HG03066 (cell line): ENCODE measurements around the gene CPXM1.
"Not testable (repeated sequence)": the region's sequence is repeated elsewhere in the genome, so short reads cannot be mapped to it uniquely, and the experiment has no call there.

Experiments
- ATAC-seq: cut with Tn5 transposase; IDR thresholded peaks from one replicate; pipeline ENCODE4 v1.9.1; 2021; ENCODE audit warnings: low read depth; ENCODE audit not compliant: unreplicated experiment

The CPXM1 gene

DNA sequence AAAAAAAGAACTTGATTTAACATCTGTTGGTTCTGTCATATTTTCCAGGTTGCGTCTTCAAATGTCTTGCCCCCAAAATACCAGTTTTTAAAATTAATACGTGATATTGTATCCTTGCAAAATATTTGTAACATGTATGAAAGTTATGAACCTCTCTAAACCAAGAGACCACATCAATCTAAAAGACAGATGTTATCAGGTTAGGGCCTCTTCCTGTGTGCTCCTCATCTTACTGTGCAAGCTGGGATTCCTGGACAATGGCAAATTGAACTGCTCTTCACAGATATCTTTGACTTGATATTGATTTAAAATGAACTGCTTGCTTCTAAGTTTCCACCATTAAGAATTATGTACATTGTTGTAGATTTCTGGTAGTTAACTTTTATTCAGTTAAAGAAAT, 25.3 kb upstream of the CPXM1 start:
- no peak for ATAC-seq

DNA sequence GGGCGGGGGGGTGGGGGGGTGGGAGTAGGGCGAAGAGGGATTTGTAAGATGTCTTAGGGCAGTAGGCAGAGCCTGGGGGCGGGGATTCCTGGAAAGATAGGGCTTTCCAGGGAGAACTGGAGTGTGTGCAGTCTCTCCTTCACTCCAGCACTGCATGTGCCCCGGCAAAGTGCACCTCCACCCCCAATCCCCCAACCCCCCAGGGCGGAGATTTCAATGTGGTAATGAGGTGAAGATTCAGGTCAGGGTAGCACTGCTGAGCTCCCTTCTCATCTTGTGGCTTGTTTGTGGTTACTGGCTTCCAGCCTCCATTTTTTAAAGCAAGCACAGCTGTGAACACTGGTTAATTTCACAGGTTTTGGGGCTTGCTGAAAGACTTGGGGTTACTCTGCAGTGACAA, 21.6 kb upstream of the CPXM1 start:
- no peak for ATAC-seq

DNA sequence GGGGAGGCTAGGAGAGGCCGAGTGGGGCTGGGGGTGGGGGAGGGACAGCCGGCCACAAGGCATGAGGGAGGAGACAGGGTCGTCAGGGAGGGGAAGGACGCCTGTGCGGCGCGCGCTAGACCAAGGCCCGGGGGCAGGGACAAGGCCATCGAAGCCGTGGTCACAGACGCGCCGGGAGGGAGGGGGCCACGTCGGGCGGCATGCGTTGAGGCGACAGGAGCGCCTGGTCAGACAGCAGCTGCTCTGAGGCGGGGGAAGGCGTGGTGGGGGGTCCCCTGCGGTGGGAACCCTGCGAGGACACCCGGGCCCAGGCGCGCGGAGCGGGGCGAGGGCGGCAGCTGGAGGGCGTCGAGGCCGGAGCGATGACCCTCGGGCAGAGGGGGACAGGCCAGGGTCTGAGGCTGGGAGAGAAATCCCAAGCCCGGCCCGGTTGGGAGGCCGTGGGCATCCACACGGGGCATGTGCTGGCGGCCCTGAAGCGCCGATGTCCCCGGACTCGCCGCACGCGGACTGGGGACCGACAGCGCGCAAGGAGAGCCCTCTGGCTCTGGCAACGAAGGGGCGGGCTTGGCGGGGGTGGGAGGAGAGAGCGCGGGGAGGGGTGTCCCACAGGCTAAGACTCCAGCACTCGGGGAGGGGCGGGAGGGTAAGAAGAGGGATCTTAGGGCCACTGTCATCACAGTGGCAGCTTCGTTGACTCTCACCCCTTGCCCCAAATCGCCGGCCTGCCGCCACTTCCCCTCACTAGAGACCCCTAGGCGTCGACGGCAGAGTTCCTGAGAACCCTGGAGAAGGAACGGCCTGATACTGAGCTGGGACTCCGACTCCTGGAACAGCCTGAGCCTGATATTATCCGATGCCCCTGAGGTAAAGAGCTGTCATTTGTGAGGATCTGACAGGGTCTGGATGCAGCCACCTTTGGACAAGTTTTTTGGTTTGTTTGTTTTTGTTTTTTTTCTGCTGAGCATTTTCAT, 20.8 kb upstream of the CPXM1 start:
- ATAC-seq, result no peak

DNA sequence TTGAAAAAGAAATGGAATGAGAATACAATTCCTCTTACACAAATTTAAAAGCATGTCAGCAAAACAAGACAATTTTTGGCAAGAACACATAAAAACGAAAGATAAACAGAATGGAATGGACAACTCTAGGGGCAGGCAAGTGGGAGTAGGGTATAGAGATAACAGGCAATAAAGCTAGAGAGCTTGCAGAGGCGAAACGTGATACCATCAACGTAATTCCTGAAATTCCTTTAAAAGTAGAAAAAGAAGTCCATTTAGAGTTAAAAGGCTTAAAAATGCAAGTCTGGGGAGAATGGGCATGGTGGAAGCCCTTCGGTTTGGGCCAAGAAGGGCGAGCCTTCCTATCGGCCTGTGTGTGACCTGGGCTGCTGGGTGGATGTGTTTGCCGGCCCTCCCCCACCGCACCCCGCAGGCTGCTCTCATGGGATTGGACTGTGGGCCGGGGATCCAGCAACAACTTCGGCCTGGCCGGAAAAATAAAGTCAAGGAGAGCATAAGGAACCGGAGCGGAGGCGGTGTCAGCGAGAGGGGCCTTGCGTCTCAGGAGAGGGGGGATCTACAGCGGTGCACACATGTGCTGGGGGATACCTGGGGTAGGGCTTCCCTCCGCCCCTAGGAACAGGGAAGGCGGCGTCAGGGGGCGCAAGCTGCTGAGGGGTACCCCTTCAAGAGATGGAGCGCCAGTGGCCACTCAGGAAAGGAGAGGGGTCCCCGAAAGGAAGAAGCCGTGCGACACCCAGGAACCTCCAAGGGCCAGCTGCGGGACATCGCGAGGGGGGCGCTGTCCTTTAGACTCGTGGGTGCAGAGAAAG, 19.9 kb upstream of the CPXM1 start:
- ATAC-seq, result no peak

DNA sequence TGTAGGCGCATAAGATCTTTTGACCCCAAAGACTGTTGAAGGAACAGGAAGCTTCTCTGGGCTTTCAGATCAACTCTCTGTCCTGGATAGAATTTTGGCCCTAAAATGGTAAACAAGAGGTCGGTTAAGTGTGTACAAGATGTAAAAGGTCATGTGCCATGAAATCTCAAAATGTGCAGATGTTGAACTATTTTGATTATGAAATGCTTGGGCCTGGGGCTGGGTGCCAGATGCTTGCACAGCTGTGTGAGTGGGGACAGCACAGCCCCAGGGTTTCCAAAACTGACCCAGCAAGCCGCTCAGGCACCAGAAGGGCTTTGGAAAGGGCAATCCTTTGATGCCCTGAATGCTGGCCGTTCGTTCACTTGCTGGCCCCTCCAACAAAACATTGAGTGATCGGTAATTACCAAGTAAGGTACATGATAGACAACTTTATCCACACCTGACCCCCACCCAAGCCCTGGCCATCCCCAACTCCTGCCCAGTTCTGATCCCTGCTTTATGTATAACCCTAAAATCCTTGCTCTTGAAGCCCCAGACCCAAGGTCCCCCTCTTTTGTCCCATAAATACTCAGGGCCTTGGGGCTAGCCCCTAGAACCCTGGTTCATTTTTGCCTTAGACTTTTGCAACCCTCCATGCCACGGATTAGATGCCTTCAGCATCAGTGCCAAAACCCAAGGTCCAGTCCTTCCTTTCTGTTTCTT, 17.6 kb upstream of the CPXM1 start:
- no peak for ATAC-seq

DNA sequence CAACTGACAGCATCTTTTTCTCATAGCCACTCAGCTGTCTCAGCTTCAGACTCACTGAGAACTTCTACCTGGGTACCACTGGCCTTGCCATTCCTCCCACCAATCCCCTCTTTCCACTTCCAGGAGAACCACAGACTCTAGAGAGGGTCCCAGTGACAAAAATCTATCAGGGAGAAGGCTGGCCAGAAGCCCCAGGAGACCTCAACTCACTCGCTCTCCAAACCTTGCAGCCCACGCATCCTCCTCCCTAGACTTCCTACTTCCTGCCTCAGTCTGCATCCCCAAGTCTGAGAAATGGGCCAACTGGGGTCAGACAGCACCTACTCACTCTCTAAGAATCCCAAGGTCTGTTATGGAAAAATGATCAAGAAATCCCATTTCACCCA, 16.9 kb upstream of the CPXM1 start:
- no peak for ATAC-seq

DNA sequence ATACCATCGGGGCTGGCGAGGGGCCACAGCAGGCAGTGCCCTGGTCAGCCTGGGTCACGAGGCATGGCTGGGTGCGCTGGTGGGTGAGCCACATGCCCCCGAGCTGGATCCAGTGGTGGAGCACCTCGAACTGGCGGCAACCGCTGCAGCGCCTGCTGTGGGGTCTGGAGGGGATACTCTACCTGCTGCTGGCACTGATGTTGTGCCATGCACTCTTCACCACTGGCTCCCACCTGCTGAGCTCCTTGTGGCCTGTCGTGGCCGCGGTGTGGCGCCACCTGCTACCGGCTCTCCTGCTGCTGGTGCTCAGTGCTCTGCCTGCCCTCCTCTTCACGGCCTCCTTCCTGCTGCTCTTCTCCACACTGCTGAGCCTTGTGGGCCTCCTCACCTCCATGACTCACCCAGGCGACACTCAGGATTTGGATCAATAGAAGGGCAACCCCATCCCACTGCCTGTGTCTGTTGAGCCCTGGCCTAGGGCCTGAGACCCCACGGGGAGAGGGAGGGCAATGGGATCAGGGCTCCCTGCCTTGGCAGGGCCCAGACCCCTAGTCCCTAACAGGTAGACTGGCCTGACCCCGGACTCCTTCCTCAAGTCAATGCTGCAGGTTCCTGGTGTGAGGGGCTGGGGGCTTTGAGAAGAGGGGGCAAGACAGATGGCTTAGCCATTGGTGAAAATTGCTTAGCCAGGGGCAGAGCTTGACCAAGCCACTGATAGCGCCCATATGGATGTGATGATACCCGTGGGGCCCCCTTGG, 16.3 kb upstream of the CPXM1 start:
- ATAC-seq, result no peak

DNA sequence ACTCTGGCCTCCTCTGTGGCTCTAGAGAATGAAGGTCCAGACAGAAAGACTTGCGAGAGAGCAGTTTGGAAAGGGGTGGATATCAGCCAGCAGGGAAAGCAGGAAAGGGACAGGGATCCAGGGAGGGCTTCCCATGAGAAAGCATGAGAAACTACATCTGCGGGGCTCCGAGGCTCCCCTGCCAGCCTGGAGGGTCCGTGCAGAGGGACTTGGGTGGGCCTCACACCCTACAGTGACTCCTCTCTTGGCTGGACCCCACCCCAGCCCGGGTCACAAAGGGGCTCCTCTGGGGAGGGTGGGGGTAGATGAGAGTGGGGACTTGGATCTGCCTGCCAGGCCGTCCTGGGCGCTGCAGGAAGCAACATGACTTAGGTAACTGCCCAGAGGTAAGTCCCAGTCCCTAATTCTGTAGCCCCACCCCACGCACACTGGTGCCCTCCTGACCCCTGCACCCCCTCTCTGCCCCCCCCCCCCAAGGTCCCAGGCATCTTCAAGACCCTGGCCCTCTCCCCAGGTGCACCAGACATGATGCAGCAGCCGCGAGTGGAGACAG, 15.7 kb upstream of the CPXM1 start, which contains the start of gene TMEM239:
TMEM239 (plus strand) TSS at position 335 of the 553 bp plus-strand sequence; CDS start at position 526, 191 bp downstream.
- ATAC-seq, result no peak

DNA sequence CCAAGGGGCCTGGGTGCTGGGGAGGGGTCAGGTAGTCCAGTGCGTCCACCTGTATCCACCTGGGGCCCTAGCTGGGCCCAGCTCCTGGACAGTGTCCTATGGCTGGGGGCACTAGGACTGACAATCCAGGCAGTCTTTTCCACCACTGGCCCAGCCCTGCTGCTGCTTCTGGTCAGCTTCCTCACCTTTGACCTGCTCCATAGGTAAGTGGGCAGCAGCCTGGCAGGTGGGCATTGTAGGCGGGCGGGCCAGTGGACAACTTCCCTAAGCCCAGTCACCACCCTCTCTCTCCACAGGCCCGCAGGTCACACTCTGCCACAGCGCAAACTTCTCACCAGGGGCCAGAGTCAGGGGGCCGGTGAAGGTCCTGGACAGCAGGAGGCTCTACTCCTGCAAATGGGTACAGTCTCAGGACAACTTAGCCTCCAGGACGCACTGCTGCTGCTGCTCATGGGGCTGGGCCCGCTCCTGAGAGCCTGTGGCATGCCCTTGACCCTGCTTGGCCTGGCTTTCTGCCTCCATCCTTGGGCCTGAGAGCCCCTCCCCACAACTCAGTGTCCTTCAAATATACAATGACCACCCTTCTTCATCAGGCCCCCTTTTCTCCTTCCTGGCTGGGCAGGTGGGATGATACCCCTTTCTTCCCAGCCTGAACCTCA, 14.9 kb upstream of the CPXM1 start:
- no peak for ATAC-seq

DNA sequence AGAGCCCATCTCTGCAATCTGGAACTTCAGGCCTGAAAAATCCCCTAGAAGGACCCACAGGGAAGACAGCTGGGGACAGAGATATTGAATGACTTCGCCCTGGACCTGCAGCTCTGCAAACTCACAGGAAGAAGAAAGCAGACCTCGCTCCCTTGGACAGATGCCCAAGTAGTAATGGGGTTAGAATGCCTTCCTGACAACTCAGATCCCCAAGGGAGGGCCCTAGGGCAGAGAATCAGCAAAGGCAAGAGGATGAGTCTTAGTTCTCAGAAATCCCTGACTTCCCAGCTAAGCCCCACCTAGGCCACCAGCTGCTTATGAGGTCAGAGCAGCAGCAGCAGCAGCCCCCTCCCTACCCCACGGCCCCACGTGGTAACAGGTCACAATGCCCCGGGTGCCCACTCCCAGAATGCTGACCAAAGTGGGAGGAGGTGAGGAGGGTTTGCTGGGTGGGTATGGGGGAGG, 14.2 kb upstream of the CPXM1 start, which contains the start of gene C20orf141:
C20orf141 (plus strand) TSS at position 401 of the 465 bp plus-strand sequence. CDS start 198 bp downstream, outside the sequence.
- ATAC-seq, result no peak

DNA sequence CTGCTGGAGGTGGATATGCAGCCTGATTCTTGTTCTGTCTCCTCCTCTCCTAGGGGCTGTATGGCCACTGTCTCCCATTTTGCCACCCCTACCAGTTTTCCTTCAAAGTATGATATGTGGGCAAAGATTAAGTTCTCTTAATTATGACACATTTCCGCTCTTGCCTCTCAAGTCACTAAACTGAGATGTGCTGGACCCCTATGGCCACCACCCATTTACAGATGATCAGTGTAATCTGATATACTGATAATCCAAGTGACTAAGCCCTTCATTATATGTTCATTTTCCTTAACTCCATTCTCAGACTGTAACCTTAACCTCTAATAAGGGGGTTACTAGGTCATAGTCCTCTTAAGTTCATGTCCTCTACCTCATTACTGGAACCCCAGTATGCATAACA, 13.6 kb upstream of the CPXM1 start:
- no peak for ATAC-seq

DNA sequence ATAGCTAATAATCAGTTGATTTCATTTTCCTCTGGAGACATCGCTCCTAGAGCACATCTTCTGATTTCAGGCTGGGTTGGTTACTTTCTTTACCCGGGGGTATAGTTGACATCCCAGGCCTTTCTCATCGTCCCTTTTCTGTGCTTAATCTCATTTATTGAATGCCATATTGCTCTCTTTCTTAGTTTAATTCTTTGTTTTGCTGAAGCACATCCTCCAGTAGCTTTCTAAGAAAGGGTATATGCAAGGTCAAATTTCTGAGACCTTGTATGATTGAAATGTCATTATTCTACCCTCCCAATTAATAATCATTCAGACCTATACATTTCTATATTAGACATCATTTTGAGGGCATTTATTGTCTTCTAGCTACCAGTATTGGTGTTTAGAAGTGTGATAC, 11.8 kb upstream of the CPXM1 start:
- no peak for ATAC-seq

DNA sequence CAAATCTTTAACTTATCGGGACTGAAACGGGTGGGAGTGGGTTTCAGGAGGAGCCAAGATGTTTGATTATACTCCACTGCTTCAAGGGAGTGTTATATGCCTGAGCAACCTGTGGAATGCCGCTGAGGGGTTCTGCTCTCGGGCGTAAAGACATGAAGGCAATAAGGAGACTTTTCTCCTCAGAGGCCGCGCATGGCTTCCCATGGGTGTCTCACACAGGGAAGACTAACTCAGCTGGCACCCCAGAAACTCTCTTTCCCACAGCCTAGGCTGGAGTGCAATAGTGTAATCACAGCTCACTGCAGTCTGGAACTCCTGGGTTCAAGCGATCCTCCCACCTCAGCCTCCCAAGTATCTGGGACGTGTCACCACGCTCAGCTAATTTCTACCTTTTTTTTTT, 9.3 kb upstream of the CPXM1 start:
- ATAC-seq, result no peak

DNA sequence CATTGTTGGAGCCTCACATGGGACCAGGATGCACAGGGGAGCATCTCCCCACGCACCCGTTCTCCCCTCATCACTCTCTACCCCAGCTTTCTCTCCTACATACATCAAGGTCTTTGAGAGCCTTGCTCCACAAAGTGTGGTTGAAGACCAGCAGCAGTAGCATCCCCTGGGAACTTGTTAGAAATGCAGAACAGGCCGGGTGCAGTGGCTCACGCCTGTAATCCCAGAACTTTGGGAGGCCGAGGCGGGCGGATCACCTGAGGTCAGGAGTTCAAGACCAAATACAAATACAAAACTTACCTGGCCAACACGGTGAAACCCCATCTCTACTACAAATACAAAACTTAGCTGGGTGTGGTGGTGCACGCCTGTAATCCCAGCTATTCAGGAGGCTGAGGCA, 7.5 kb upstream of the CPXM1 start:
- ATAC-seq, result not testable (repeated sequence)

DNA sequence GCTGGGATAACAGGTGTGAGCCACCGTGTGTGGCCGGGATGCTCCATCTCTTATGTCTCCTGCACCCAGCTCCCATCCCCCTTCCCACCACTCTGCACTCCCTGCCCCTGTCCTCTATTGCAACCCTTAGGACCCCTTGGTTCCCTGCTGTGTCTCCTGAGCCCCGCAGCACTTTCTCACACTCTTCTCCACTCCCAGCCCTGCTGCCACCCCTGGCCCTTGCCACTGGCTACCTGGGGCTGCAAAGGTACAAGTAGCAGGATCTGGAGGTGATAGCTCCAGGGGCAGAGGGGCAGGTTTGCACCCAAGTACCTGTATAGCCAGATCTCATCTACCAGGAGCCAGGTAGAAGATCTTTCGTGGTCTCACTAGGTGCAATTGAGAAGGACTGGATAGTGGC, 6.6 kb upstream of the CPXM1 start:
- no peak for ATAC-seq

DNA sequence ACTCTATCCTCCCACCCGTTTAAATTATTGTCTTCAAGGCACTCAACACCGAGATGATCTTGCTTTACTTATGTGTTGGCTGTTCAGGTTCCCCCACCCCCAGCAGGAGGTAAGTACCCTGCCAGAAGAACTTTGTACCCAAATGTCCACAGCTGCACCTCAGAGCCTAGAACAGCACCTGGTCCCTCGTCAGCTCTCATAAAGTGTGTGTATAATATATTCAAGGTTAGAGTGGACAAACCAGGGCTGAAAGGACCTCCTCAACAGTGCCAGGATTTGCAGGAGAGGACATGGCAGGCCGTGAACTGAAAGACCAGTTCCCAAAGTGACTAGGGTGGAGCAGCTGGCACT, 5.9 kb upstream of the CPXM1 start:
- no peak for ATAC-seq

DNA sequence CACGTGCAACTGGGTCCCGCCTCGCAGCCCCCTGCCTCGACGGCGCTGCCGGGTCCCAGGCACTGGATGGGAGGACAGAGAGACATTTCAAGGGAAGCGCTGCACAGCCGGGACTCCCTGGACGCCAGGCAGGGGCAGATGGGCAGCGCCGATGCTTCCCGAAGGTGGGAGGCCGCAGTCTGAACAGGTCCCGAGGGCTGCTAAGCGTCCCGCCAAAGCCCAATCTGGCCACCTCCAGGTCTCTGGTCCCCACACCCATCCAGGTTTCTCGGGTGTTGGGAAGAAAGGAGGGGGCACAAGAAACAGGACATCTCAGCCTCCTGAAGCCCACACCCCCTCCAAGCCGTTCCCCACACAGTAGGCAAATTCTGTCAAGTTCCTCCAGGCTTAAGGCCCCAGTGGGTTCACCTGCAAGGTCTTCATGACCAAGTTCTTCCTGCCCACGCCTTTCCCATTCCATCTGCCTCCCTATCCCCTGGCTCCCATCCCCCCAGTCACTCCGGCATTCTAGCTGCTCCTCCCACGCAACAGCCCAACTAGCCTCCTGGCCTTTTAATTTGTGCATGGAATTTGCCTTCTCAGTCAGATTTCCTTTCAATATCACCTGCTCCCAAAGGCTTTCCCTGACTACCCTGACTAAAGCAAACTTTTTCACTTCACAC, 5.4 kb upstream of the CPXM1 start:
- ATAC-seq, result no peak

DNA sequence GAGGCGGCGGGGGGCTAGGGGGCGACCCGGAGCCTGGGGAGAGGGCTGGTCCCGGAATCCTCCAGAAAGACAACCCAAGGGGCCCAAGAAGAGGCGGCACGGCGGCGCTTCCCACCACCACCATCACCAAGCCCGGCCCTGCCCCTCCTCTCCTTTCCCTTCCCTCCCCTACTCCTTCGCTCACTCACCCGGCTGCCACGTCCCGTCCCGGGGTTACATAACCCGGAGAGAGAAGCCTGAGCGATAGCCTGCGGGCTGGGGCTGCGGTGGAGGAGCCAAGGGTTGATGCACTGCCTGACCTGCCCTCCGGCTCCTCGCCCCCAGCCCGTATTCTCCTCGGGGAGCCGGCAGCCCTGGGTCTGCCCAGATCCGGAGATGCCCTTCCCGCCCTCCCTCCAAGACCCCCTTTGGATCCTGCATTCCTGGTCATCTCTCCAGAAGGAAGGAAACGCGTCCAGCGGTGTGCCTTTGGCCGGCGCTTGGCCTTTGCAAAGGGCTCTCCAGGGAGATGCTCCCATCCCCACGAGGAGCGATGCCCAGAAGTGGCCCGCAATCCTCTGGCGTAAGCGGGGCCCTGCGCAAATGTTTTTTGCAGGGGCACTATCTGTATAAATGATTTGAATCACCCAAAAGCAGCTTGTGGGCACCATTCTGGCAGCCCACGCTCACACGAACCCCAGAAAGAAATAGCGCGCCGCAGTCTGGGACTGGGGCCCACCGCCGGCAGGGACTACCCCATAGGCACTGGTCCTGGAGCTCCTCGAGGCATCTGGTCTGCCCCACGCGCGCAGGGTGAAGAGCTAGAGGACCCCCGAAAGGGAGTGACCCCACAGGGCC, 4.6 kb upstream of the CPXM1 start:
- ATAC-seq, result no peak
